DND-41 (cell line): ENCODE measurements around the gene ATP6V1B1.

ENCODE experiments used
- CTCF ChIP-seq: IDR thresholded peaks from 2 replicates; pipeline ENCODE4 v1.5.1; 2012; ENCODE audit warnings: borderline replicate concordance, low read length, moderate library complexity, mild to moderate bottlenecking; ENCODE audit not compliant: poor library complexity, severe bottlenecking; ENCODE audit errors: extremely low read depth
- EZH2 ChIP-seq: IDR thresholded peaks from 3 replicates; pipeline ENCODE4 v1.6.1; 2012; ENCODE audit warnings: borderline replicate concordance, low read depth, mild to moderate bottlenecking, moderate library complexity, low read length, inconsistent platforms; ENCODE audit not compliant: severe bottlenecking

GRCh38 chr2:70898363-70899240 is 37.1 kb upstream of the ATP6V1B1 start:
- TF ChIP-seq CTCF (no peak), EZH2 (no peak)
